ENCODE measurements around the gene CEP70.
A peak's percentile ranks its signal among the peaks of the same experiment; 100 is the strongest.
"Not testable (repeated sequence)": the region's sequence is repeated elsewhere in the genome, so short reads cannot be mapped to it uniquely, and the experiment has no call there.

CEP70 gene

GRCh38 chr3:138587374-138587773 lies 6.7 kb downstream of the CEP70 start:
- H3K9ac ChIP-seq (ENCODE audit: low read depth, low read length) = no peak overlapping the region
- H3K4me3 ChIP-seq (ENCODE audit: low read length) = no peak overlapping the region
- no peak overlapping the region for H3K27ac ChIP-seq (ENCODE audit: low read length)
- no peaks in the 10 kb centered on the region for H3K4me1 ChIP-seq (ENCODE audit: insufficient read depth, low read length)
- H3K9me3 ChIP-seq (ENCODE audit: insufficient read depth, low read depth, low read length) = no peaks in the 10 kb centered on the region
- peaks cover 11% of the 10 kb centered on the region; the same call in 1 of the 2 replicates for H3K36me3 ChIP-seq (ENCODE audit: insufficient read depth, low read depth, low read length)
- no peaks in the 10 kb centered on the region for H3K27me3 ChIP-seq (ENCODE audit: insufficient read depth, low read length)

GRCh38 chr3:138578961-138579574 lies 15.0 kb downstream of the CEP70 start:
- Histone ChIP-seq H3K27me3 (ENCODE audit: insufficient read depth, low read length) (no peaks in the 10 kb centered on the region), H3K9me3 (ENCODE audit: insufficient read depth, low read depth, low read length) (peaks cover 1% of the 10 kb centered on the region; the same call in 1 of the 2 replicates), H3K9ac (ENCODE audit: low read depth, low read length) (no peak overlapping the region), H3K36me3 (ENCODE audit: insufficient read depth, low read depth, low read length) (no peaks in the 10 kb centered on the region; the same call in 1 of the 2 replicates), H3K4me1 (ENCODE audit: insufficient read depth, low read length) (peaks cover 10% of the 10 kb centered on the region), H3K4me3 (ENCODE audit: low read length) (no peak overlapping the region), H3K27ac (ENCODE audit: low read length) (peak overlapping the region; percentile 4)

- H3K4me1 ChIP-seq (ENCODE audit: insufficient read depth, low read length) = peaks cover 10% of the 10 kb centered on the region
- peaks cover under 1% of the 10 kb centered on the region; the same call in 1 of the 2 replicates for H3K36me3 ChIP-seq (ENCODE audit: insufficient read depth, low read depth, low read length)
- no peak overlapping the region for H3K9ac ChIP-seq (ENCODE audit: low read depth, low read length)
- H3K4me3 ChIP-seq (ENCODE audit: low read length) = no peak overlapping the region
- no peak overlapping the region for H3K27ac ChIP-seq (ENCODE audit: low read length)
- H3K9me3 ChIP-seq (ENCODE audit: insufficient read depth, low read depth, low read length) = peaks cover 10% of the 10 kb centered on the region
- no peaks in the 10 kb centered on the region for H3K27me3 ChIP-seq (ENCODE audit: insufficient read depth, low read length)
Measured at GRCh38 chr3:138578141-138578540, 15.9 kb downstream of the CEP70 start.

- peaks cover 5% of the 10 kb centered on the region; the same call in 1 of the 2 replicates for H3K36me3 ChIP-seq (ENCODE audit: insufficient read depth, low read depth, low read length)
- no peaks in the 10 kb centered on the region for H3K4me1 ChIP-seq (ENCODE audit: insufficient read depth, low read length)
- no peaks in the 10 kb centered on the region for H3K27me3 ChIP-seq (ENCODE audit: insufficient read depth, low read length)
Measured at GRCh38 chr3:138573138-138573537, 20.9 kb downstream of the CEP70 start.

GRCh38 chr3:138569624-138570023 lies 24.4 kb downstream of the CEP70 start:
- not testable (repeated sequence) for H3K27ac ChIP-seq (ENCODE audit: low read length); H3K4me1 ChIP-seq (ENCODE audit: insufficient read depth, low read length); H3K27me3 ChIP-seq (ENCODE audit: insufficient read depth, low read length); H3K9ac ChIP-seq (ENCODE audit: low read depth, low read length); H3K4me3 ChIP-seq (ENCODE audit: low read length); H3K36me3 ChIP-seq (ENCODE audit: insufficient read depth, low read depth, low read length)
- H3K9me3 ChIP-seq (ENCODE audit: insufficient read depth, low read depth, low read length) = peaks cover 14% of the 10 kb centered on the region

More at GRCh38 chr3:138573138-138573537, 20.9 kb downstream of the CEP70 start:
- Histone ChIP-seq H3K9ac (ENCODE audit: low read depth, low read length) (no peak overlapping the region), H3K9me3 (ENCODE audit: insufficient read depth, low read depth, low read length) (peaks cover 14% of the 10 kb centered on the region), H3K4me3 (ENCODE audit: low read length) (no peak overlapping the region), H3K27ac (ENCODE audit: low read length) (no peak overlapping the region)

GRCh38 chr3:138569090-138569489 lies 25.0 kb downstream of the CEP70 start:
- H3K4me1 ChIP-seq (ENCODE audit: insufficient read depth, low read length) = no peaks in the 10 kb centered on the region

GRCh38 chr3:138567403-138567802 lies 26.7 kb downstream of the CEP70 start:
- Histone ChIP-seq H3K27me3 (ENCODE audit: insufficient read depth, low read length) (no peaks in the 10 kb centered on the region), H3K36me3 (ENCODE audit: insufficient read depth, low read depth, low read length) (no peaks in the 10 kb centered on the region), H3K4me3 (ENCODE audit: low read length) (no peak overlapping the region), H3K9me3 (ENCODE audit: insufficient read depth, low read depth, low read length) (no peaks in the 10 kb centered on the region), H3K9ac (ENCODE audit: low read depth, low read length) (no peak overlapping the region), H3K4me1 (ENCODE audit: insufficient read depth, low read length) (no peaks in the 10 kb centered on the region), H3K27ac (ENCODE audit: low read length) (no peak overlapping the region)

More at GRCh38 chr3:138569090-138569489, 25.0 kb downstream of the CEP70 start:
- Histone ChIP-seq H3K36me3 (ENCODE audit: insufficient read depth, low read depth, low read length) (peaks cover 5% of the 10 kb centered on the region; the same call in 1 of the 2 replicates), H3K27me3 (ENCODE audit: insufficient read depth, low read length) (no peaks in the 10 kb centered on the region), H3K9me3 (ENCODE audit: insufficient read depth, low read depth, low read length) (peaks cover 13% of the 10 kb centered on the region), H3K27ac (ENCODE audit: low read length) (no peak overlapping the region), H3K9ac (ENCODE audit: low read depth, low read length) (no peak overlapping the region), H3K4me3 (ENCODE audit: low read length) (no peak overlapping the region)

GRCh38 chr3:138566293-138566692 lies 27.8 kb downstream of the CEP70 start:
- not testable (repeated sequence) for H3K4me3 ChIP-seq (ENCODE audit: low read length); H3K9me3 ChIP-seq (ENCODE audit: insufficient read depth, low read depth, low read length); H3K36me3 ChIP-seq (ENCODE audit: insufficient read depth, low read depth, low read length); H3K27ac ChIP-seq (ENCODE audit: low read length); H3K27me3 ChIP-seq (ENCODE audit: insufficient read depth, low read length); H3K9ac ChIP-seq (ENCODE audit: low read depth, low read length); H3K4me1 ChIP-seq (ENCODE audit: insufficient read depth, low read length)

- not testable (repeated sequence) for H3K9ac ChIP-seq (ENCODE audit: low read depth, low read length); H3K27ac ChIP-seq (ENCODE audit: low read length); H3K4me1 ChIP-seq (ENCODE audit: insufficient read depth, low read length); H3K4me3 ChIP-seq (ENCODE audit: low read length); H3K27me3 ChIP-seq (ENCODE audit: insufficient read depth, low read length); H3K36me3 ChIP-seq (ENCODE audit: insufficient read depth, low read depth, low read length)
- H3K9me3 ChIP-seq (ENCODE audit: insufficient read depth, low read depth, low read length) = peaks cover 12% of the 10 kb centered on the region
Measured at GRCh38 chr3:138562902-138563301, 31.2 kb downstream of the CEP70 start.

- Histone ChIP-seq H3K4me1 (ENCODE audit: insufficient read depth, low read length) (no peaks in the 10 kb centered on the region), H3K27me3 (ENCODE audit: insufficient read depth, low read length) (no peaks in the 10 kb centered on the region), H3K9me3 (ENCODE audit: insufficient read depth, low read depth, low read length) (peaks cover 16% of the 10 kb centered on the region), H3K27ac (ENCODE audit: low read length) (no peak overlapping the region), H3K36me3 (ENCODE audit: insufficient read depth, low read depth, low read length) (no peaks in the 10 kb centered on the region), H3K9ac (ENCODE audit: low read depth, low read length) (no peak overlapping the region), H3K4me3 (ENCODE audit: low read length) (no peak overlapping the region)
Measured at GRCh38 chr3:138560501-138560900, 33.6 kb downstream of the CEP70 start.

- Histone ChIP-seq H3K36me3 (ENCODE audit: insufficient read depth, low read depth, low read length) (no peaks in the 10 kb centered on the region), H3K9ac (ENCODE audit: low read depth, low read length) (no peak overlapping the region), H3K4me3 (ENCODE audit: low read length) (no peak overlapping the region), H3K27me3 (ENCODE audit: insufficient read depth, low read length) (no peaks in the 10 kb centered on the region), H3K27ac (ENCODE audit: low read length) (no peak overlapping the region), H3K4me1 (ENCODE audit: insufficient read depth, low read length) (no peaks in the 10 kb centered on the region), H3K9me3 (ENCODE audit: insufficient read depth, low read depth, low read length) (peaks cover 16% of the 10 kb centered on the region)
Measured at GRCh38 chr3:138559134-138559533, 34.9 kb downstream of the CEP70 start.

- H3K27me3 ChIP-seq (ENCODE audit: insufficient read depth, low read length); H3K4me1 ChIP-seq (ENCODE audit: insufficient read depth, low read length); H3K27ac ChIP-seq (ENCODE audit: low read length); H3K4me3 ChIP-seq (ENCODE audit: low read length); H3K36me3 ChIP-seq (ENCODE audit: insufficient read depth, low read depth, low read length); H3K9ac ChIP-seq (ENCODE audit: low read depth, low read length): not testable (repeated sequence)
- H3K9me3 ChIP-seq (ENCODE audit: insufficient read depth, low read depth, low read length) = peaks cover 18% of the 10 kb centered on the region
Measured at GRCh38 chr3:138554775-138555174, 39.3 kb downstream of the CEP70 start.
